Progenitor cell of endocrine pancreas (in vitro differentiated cells): Measurements from ENCODE around the gene ELAC2. TPM values are rescaled to one million over a fixed set of nuclear protein-coding genes. Genes with fewer than 3 reads are reported as not detected.

Source experiments
- DNase-seq: peaks from one replicate; pipeline ENCODE4 v3.0.0; 2021; ENCODE audit warnings: low spot score; ENCODE audit not compliant: unreplicated experiment
- H3K27ac Mint-ChIP-seq: 2 replicates; pipeline ENCODE4 v1.8.0; 2021; ENCODE audit warnings: mild to moderate bottlenecking, moderate library complexity, mixed read lengths
- H3K27me3 Mint-ChIP-seq: 2 replicates; pipeline ENCODE4 v1.8.0; 2021; ENCODE audit warnings: mixed read lengths
- H3K36me3 Mint-ChIP-seq: 2 replicates; pipeline ENCODE4 v1.8.0; 2022; ENCODE audit warnings: mixed read lengths; ENCODE audit not compliant: insufficient read depth
- H3K4me1 Mint-ChIP-seq: 2 replicates; pipeline ENCODE4 v1.8.0; 2021; ENCODE audit warnings: low read depth, mixed read lengths
- H3K4me3 Mint-ChIP-seq: 2 replicates; pipeline ENCODE4 v1.8.0; 2021; ENCODE audit warnings: low read depth, mild to moderate bottlenecking, moderate library complexity, mixed read lengths
- H3K9me3 Mint-ChIP-seq: 2 replicates; pipeline ENCODE4 v1.8.0; 2021; ENCODE audit warnings: low read depth, mixed read lengths
- total RNA-seq: library from RNA; stranded (reverse); gene quantifications from 2 replicates; pipeline ENCODE4 v1.2.1, GENCODE V29; 2021
- TF ChIP-seq, protein P1 (sequence below): fragments of 200-600 bp; sonication (generic); IDR thresholded peaks from one replicate; pipeline ENCODE4 v1.5.0; 2021; ENCODE audit warnings: antibody characterized with exemption, mild to moderate bottlenecking; ENCODE audit not compliant: unreplicated experiment

Gene ELAC2
- total RNA-seq, 1 donor from 2014 or later: 74.4 TPM

GRCh38 chr17:13036751-13037150, 18.9 kb upstream of the ELAC2 start:
- peaks cover 4% of the 10 kb centered on the region for H3K36me3 Mint-ChIP-seq
- H3K9me3 Mint-ChIP-seq: peaks cover 24% of the 10 kb centered on the region
- no peak for DNase-seq
- no peak overlapping the region for H3K27ac Mint-ChIP-seq
- no peaks in the 10 kb centered on the region for H3K4me1 Mint-ChIP-seq
- TF ChIP-seq, protein P1, sequence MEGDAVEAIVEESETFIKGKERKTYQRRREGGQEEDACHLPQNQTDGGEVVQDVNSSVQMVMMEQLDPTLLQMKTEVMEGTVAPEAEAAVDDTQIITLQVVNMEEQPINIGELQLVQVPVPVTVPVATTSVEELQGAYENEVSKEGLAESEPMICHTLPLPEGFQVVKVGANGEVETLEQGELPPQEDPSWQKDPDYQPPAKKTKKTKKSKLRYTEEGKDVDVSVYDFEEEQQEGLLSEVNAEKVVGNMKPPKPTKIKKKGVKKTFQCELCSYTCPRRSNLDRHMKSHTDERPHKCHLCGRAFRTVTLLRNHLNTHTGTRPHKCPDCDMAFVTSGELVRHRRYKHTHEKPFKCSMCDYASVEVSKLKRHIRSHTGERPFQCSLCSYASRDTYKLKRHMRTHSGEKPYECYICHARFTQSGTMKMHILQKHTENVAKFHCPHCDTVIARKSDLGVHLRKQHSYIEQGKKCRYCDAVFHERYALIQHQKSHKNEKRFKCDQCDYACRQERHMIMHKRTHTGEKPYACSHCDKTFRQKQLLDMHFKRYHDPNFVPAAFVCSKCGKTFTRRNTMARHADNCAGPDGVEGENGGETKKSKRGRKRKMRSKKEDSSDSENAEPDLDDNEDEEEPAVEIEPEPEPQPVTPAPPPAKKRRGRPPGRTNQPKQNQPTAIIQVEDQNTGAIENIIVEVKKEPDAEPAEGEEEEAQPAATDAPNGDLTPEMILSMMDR: no peak
- H3K4me3 Mint-ChIP-seq: no peak overlapping the region
- peaks cover 7% of the 10 kb centered on the region for H3K27me3 Mint-ChIP-seq

DNA sequence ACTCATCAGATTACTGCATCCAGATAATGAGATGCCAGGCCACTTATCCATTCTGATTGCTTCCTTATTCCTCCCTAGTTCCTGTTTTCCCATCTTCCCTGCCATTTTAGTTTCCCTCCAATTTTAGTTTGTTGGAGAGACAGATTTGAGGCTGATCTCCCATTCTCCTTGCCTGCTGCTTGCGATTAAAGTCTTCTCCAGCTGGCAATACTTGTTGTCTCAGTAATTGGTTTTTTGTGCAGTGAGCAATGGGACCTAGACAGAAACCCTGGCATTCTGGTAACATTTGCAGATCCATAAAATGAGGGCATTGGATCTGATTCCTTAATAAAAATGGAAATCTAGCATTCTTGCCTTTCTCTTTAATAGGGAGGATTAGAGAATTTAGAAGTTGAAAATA, 17.6 kb upstream of the ELAC2 start:
- peaks cover 24% of the 10 kb centered on the region for H3K9me3 Mint-ChIP-seq
- TF ChIP-seq, protein P1: no peak
- no peak overlapping the region for H3K27ac Mint-ChIP-seq
- no peaks in the 10 kb centered on the region for H3K4me1 Mint-ChIP-seq
- no peak overlapping the region for H3K4me3 Mint-ChIP-seq
- peaks cover 7% of the 10 kb centered on the region for H3K27me3 Mint-ChIP-seq
- no peak for DNase-seq
- peaks cover 4% of the 10 kb centered on the region for H3K36me3 Mint-ChIP-seq

- no peak overlapping the region for H3K27ac Mint-ChIP-seq
- peak; percentile 26 for DNase-seq
Measured at GRCh38 chr17:13031718-13032350, 14.0 kb upstream of the ELAC2 start.

GRCh38 chr17:13030459-13031300, 12.9 kb upstream of the ELAC2 start:
- H3K27me3 Mint-ChIP-seq: peaks cover 3% of the 10 kb centered on the region
- peaks cover 4% of the 10 kb centered on the region for H3K36me3 Mint-ChIP-seq
- no peak overlapping the region for H3K4me3 Mint-ChIP-seq
- TF ChIP-seq, protein P1: peak; percentile 88
- no peak overlapping the region for H3K27ac Mint-ChIP-seq
- peaks cover 10% of the 10 kb centered on the region for H3K9me3 Mint-ChIP-seq
- DNase-seq: peak; percentile 45
- no peaks in the 10 kb centered on the region for H3K4me1 Mint-ChIP-seq

More at GRCh38 chr17:13031718-13032350, 14.0 kb upstream of the ELAC2 start:
- Mint-ChIP-seq H3K4me3 (no peak overlapping the region), H3K36me3 (peaks cover 4% of the 10 kb centered on the region), H3K4me1 (no peaks in the 10 kb centered on the region), H3K9me3 (peaks cover 18% of the 10 kb centered on the region), H3K27me3 (peaks cover 3% of the 10 kb centered on the region)
- TF ChIP-seq, protein P1: peak; percentile 81

GRCh38 chr17:13030056-13030455, 12.2 kb upstream of the ELAC2 start:
- H3K9me3 Mint-ChIP-seq: peaks cover 6% of the 10 kb centered on the region
- peaks cover 2% of the 10 kb centered on the region for H3K36me3 Mint-ChIP-seq
- H3K27me3 Mint-ChIP-seq: peaks cover 1% of the 10 kb centered on the region
- H3K4me3 Mint-ChIP-seq: no peak overlapping the region
- no peak overlapping the region for H3K27ac Mint-ChIP-seq
- TF ChIP-seq, protein P1: no peak
- DNase-seq: no peak
- H3K4me1 Mint-ChIP-seq: no peaks in the 10 kb centered on the region
